H9 (cell line): ENCODE measurements around the gene MVD. TPM values are rescaled to one million over a fixed set of nuclear protein-coding genes. Genes with fewer than 3 reads are reported as not detected.

Source experiments
- DNase-seq: peaks from one replicate; pipeline ENCODE4 v3.0.0-alpha.2; 2017
- H2AFZ ChIP-seq: one replicate; pipeline ENCODE4 v1.6.1; 2013; ENCODE audit warnings: mild to moderate bottlenecking, low read length, control low read depth, moderate library complexity
- H2AK5ac ChIP-seq: 2 replicates; pipeline ENCODE4 v1.6.1; 2013; ENCODE audit warnings: low read length, control low read depth, mixed read lengths; ENCODE audit not compliant: insufficient read length
- H2BK120ac ChIP-seq: one replicate; pipeline ENCODE4 v1.6.1; 2013; ENCODE audit warnings: low read depth, mild to moderate bottlenecking, low read length, control low read depth, inconsistent platforms; ENCODE audit not compliant: poor library complexity, severe bottlenecking
- H2BK12ac ChIP-seq: 2 replicates; pipeline ENCODE4 v1.6.1; 2013; ENCODE audit warnings: low read length, control low read depth, mixed read lengths, low read depth; ENCODE audit not compliant: insufficient read length
- H2BK15ac ChIP-seq: 2 replicates; pipeline ENCODE4 v1.6.1; 2013; ENCODE audit warnings: low read depth, low read length, control low read depth
- H2BK20ac ChIP-seq: one replicate; pipeline ENCODE4 v1.6.1; 2013; ENCODE audit warnings: low read depth, mild to moderate bottlenecking, low read length, control low read depth, inconsistent platforms; ENCODE audit not compliant: poor library complexity, severe bottlenecking
- H2BK5ac ChIP-seq: 2 replicates; pipeline ENCODE4 v1.6.1; 2013; ENCODE audit warnings: low read length, control low read depth, mixed read lengths; ENCODE audit not compliant: insufficient read length
- H3K14ac ChIP-seq: 2 replicates; pipeline ENCODE4 v1.6.1; 2013; ENCODE audit warnings: low read length, control low read depth; ENCODE audit not compliant: insufficient read depth
- H3K18ac ChIP-seq: 2 replicates; pipeline ENCODE4 v1.6.1; 2013; ENCODE audit warnings: low read depth, mild to moderate bottlenecking, mixed read lengths, low read length, control low read depth; ENCODE audit not compliant: insufficient read length
- H3K23ac ChIP-seq: 2 replicates; pipeline ENCODE4 v1.6.1; 2013; ENCODE audit warnings: low read length, control low read depth, mixed read lengths, low read depth; ENCODE audit not compliant: insufficient read length
- H3K23me2 ChIP-seq: 2 replicates; pipeline ENCODE4 v1.6.1; 2013; ENCODE audit warnings: low read depth, mild to moderate bottlenecking, mixed read lengths, low read length, control low read depth; ENCODE audit not compliant: insufficient read length, poor library complexity, severe bottlenecking
- H3K27ac ChIP-seq: 2 replicates; pipeline ENCODE4 v1.5.1; 2013; ENCODE audit warnings: low read length, control low read depth, mixed read lengths, low read depth; ENCODE audit not compliant: insufficient read length
- H3K27me3 ChIP-seq: 2 replicates; pipeline ENCODE4 v1.6.1; 2013; ENCODE audit warnings: low read length, control low read depth, inconsistent platforms; ENCODE audit not compliant: insufficient read depth
- H3K4ac ChIP-seq: 2 replicates; pipeline ENCODE4 v1.6.1; 2013; ENCODE audit warnings: low read depth, mild to moderate bottlenecking, control low read depth, inconsistent platforms, low read length, moderate library complexity
- H3K4me1 ChIP-seq: 2 replicates; pipeline ENCODE4 v1.6.1; 2013; ENCODE audit warnings: low read length, control low read depth, inconsistent platforms; ENCODE audit not compliant: insufficient read depth
- H3K4me2 ChIP-seq: 2 replicates; pipeline ENCODE4 v1.6.1; 2013; ENCODE audit warnings: low read length, control low read depth, mixed read lengths; ENCODE audit not compliant: insufficient read length, insufficient read depth
- H3K56ac ChIP-seq: 2 replicates; pipeline ENCODE4 v1.6.1; 2013; ENCODE audit warnings: low read depth, mild to moderate bottlenecking, mixed read lengths, low read length, control low read depth; ENCODE audit not compliant: insufficient read length
- H3K79me1 ChIP-seq: 2 replicates; pipeline ENCODE4 v1.6.1; 2013; ENCODE audit warnings: low read depth, mild to moderate bottlenecking, moderate library complexity, low read length, control low read depth, inconsistent platforms; ENCODE audit not compliant: insufficient read depth, poor library complexity, severe bottlenecking
- H3K79me2 ChIP-seq: 2 replicates; pipeline ENCODE4 v1.6.1; 2013; ENCODE audit warnings: low read length, control low read depth, inconsistent platforms; ENCODE audit not compliant: insufficient read depth
- H3K9ac ChIP-seq: 2 replicates; pipeline ENCODE4 v1.6.1; 2013; ENCODE audit warnings: low read length, control low read depth, mixed read lengths; ENCODE audit not compliant: insufficient read length; ENCODE audit errors: extremely low read depth
- H3K9me3 ChIP-seq: one replicate; pipeline ENCODE4 v1.6.1; 2013; ENCODE audit warnings: low read depth, low read length, inconsistent platforms; ENCODE audit not compliant: control insufficient read depth
- H3T11ph ChIP-seq: one replicate; pipeline ENCODE4 v1.6.1; 2013; ENCODE audit warnings: mild to moderate bottlenecking, low read length, control low read depth, inconsistent platforms
- H4K20me1 ChIP-seq: one replicate; pipeline ENCODE4 v1.6.1; 2013; ENCODE audit not compliant: control insufficient read depth, insufficient read length, insufficient read depth
- H4K5ac ChIP-seq: 2 replicates; pipeline ENCODE4 v1.6.1; 2013; ENCODE audit warnings: low read depth, mild to moderate bottlenecking, mixed read lengths, low read length, control low read depth; ENCODE audit not compliant: insufficient read length
- H4K8ac ChIP-seq: replicated peaks from 2 replicates; pipeline ENCODE4 v1.6.1; 2013; ENCODE audit warnings: low read length, control low read depth, mixed read lengths, low read depth; ENCODE audit not compliant: insufficient read length
- H4K91ac ChIP-seq: 2 replicates; pipeline ENCODE4 v1.6.1; 2013; ENCODE audit warnings: low read depth, mild to moderate bottlenecking, moderate library complexity, mixed read lengths, low read length, control low read depth; ENCODE audit not compliant: insufficient read length
- H3K27ac Mint-ChIP-seq, 3 experiments: 2 replicates in 2 of 3; 3 replicates in 1 of 3; pipeline ENCODE4 v1.8.0; 2020 to 2021; ENCODE audit warnings: mixed read lengths in 3 of 3, mild to moderate bottlenecking in 1 of 3, moderate library complexity in 1 of 3
- H3K27me3 Mint-ChIP-seq: 2 replicates; pipeline ENCODE4 v1.8.0; 2021; ENCODE audit warnings: low read depth, mild to moderate bottlenecking, moderate library complexity, mixed read lengths
- H3K36me3 Mint-ChIP-seq, 3 experiments: 2 replicates in 2 of 3; 3 replicates in 1 of 3; pipeline ENCODE4 v1.8.0; 2020 to 2021; ENCODE audit warnings: low read depth in 3 of 3, mixed read lengths in 3 of 3; ENCODE audit not compliant: insufficient read depth in 1 of 3
- H3K4me1 Mint-ChIP-seq, 2 experiments: 2 replicates each; pipeline ENCODE4 v1.8.0; 2020; ENCODE audit warnings: mixed read lengths in 2 of 2
- H3K4me3 Mint-ChIP-seq, 2 experiments: 2 replicates in 1 of 2; 3 replicates in 1 of 2; pipeline ENCODE4 v1.8.0; 2020 to 2021; ENCODE audit warnings: mild to moderate bottlenecking in 2 of 2, mixed read lengths in 2 of 2, moderate library complexity in 1 of 2
- H3K9me3 Mint-ChIP-seq, 2 experiments: 2 replicates in 1 of 2; 3 replicates in 1 of 2; pipeline ENCODE4 v1.8.0; 2020; ENCODE audit warnings: mild to moderate bottlenecking in 2 of 2, mixed read lengths in 2 of 2, moderate library complexity in 1 of 2
- WGBS: extraction: QIAGEN DNeasy Blood & Tissue Kit; methylation state at CpG from one replicate; pipeline ENCODE4 v1.1.7; 2013; ENCODE audit warnings: missing lambda C conversion rate, low lambda C conversion rate, mixed read lengths; ENCODE audit not compliant: insufficient read length; ENCODE audit errors: extremely low coverage; 5-methylcytosine and 5-hydroxymethylcytosine counted together
- total RNA-seq: library from RNA; stranded (reverse); gene quantifications from 2 replicates; pipeline ENCODE4 v1.2.1, GENCODE V29; 2021
- TF ChIP-seq, protein P1 (sequence below): fragments of 200-600 bp; sonication (generic); conservative IDR thresholded peaks from 3 replicates; pipeline ENCODE4 v1.8.0; 2021; ENCODE audit warnings: antibody characterized with exemption, mild to moderate bottlenecking

MVD gene
- total RNA-seq, 1 experiment from 2014 or later = 53.2 TPM

DNA sequence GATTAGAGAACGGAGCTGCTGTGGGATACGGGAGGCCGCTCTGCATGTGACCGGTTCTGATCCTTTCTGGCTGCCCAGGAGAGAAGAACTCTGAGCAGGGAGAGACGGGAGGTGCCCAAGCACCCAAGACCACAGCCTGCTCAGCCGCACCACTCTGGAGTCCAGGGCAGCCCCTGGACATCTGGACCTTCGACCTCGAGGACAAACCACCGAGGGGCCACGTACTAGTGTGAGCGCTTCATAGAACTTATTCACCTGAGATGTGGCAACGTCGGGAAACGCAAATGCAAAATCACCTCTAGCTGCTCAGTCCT is 37.4 kb upstream of the MVD start:
- no peak overlapping the region for H3K23ac ChIP-seq
- no peaks in the 10 kb centered on the region; the same call in 1 of the 2 replicates for H3K4me1 ChIP-seq
- H3K27me3 ChIP-seq = no peaks in the 10 kb centered on the region
- no peak overlapping the region for H3K4me3 Mint-ChIP-seq
- no peak overlapping the region for H3K56ac ChIP-seq
- no peak overlapping the region for H3K4ac ChIP-seq
- no peak overlapping the region for H3T11ph ChIP-seq
- H3K18ac ChIP-seq = no peak overlapping the region
- no peak overlapping the region for H4K91ac ChIP-seq
- H3K27ac ChIP-seq = no peak overlapping the region
- H4K5ac ChIP-seq = no peak overlapping the region
- no peak overlapping the region for H2BK12ac ChIP-seq
- no peak overlapping the region for H2BK120ac ChIP-seq
- H3K14ac ChIP-seq = no peak overlapping the region
- H3K79me2 ChIP-seq = peaks cover 3% of the 10 kb centered on the region; the same call in 1 of the 2 replicates
- no peak overlapping the region for H3K9ac ChIP-seq
- H3K4me2 ChIP-seq = no peak overlapping the region
- no peaks in the 10 kb centered on the region for H3K9me3 ChIP-seq
- H2BK15ac ChIP-seq = no peak overlapping the region
- H3K9me3 Mint-ChIP-seq = no peaks in the 10 kb centered on the region
- WGBS = no CpG with 5 or more reads among the region's 14 CpGs
- TF ChIP-seq, protein P1, sequence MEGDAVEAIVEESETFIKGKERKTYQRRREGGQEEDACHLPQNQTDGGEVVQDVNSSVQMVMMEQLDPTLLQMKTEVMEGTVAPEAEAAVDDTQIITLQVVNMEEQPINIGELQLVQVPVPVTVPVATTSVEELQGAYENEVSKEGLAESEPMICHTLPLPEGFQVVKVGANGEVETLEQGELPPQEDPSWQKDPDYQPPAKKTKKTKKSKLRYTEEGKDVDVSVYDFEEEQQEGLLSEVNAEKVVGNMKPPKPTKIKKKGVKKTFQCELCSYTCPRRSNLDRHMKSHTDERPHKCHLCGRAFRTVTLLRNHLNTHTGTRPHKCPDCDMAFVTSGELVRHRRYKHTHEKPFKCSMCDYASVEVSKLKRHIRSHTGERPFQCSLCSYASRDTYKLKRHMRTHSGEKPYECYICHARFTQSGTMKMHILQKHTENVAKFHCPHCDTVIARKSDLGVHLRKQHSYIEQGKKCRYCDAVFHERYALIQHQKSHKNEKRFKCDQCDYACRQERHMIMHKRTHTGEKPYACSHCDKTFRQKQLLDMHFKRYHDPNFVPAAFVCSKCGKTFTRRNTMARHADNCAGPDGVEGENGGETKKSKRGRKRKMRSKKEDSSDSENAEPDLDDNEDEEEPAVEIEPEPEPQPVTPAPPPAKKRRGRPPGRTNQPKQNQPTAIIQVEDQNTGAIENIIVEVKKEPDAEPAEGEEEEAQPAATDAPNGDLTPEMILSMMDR = no peak
- H3K36me3 Mint-ChIP-seq = peaks cover 2 to 15% (median 14%) of the 10 kb centered on the region in 3 experiments; a peak in 5 of 7 replicates
- no peak overlapping the region for H2AK5ac ChIP-seq
- H3K27me3 Mint-ChIP-seq = no peaks in the 10 kb centered on the region
- no peaks in the 10 kb centered on the region for H4K20me1 ChIP-seq
- peaks cover 3% of the 10 kb centered on the region for H3K23me2 ChIP-seq
- no peak overlapping the region for H2BK20ac ChIP-seq
- no peak for DNase-seq
- no peak overlapping the region for H2AFZ ChIP-seq
- no peak overlapping the region for H4K8ac ChIP-seq
- peaks cover 5% of the 10 kb centered on the region for H3K79me1 ChIP-seq
- no peak overlapping the region for H3K27ac Mint-ChIP-seq
- peaks cover 5 to 6% of the 10 kb centered on the region in 2 experiments for H3K4me1 Mint-ChIP-seq
- H2BK5ac ChIP-seq = no peak overlapping the region
